DMS 273 treated with DMSO at 0.1 percent for 48 hours (cell line): ENCODE data around the gene INSYN2A.

Experiments
- DNase-seq: peaks from one replicate; lab custom pipeline; 2025; lab: John Stamatoyannopoulos, UW

Gene INSYN2A

DNA sequence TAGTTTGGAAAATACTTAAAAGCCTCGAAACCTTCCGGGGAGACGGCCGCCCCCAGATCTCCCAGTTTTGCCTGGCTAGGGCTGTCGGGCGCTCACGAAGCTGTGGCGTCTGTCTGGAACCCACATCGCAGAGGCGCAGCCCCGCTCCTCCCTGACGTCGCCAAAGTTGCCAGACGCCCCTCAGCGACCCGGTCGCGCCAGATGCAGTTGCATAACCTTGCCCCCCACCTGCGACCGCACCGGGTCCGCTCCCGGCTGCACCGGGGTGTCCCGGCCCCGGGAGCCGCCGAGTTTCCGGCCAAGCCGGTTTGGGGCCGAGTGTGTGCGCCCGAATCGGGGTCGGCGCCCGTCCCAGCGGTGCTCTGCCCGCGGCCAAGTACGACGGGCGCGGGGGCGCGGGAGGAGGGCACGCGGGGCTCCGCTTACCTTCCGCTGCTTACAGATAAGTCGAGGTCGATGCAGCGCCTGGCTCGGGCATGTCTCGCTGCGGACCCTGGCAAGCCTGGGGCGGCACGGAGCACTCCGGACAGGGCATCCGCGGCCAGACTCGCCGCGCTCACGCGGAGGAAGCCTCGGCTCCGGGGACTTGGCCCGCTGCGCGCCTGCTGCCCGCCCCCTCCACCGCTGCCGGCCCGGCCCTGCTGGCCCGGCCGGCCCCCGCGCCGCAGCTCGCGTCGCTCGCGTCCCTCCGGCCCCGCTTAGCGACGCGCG, 665 bp downstream of the INSYN2A start:
- DNase-seq = no peak

DNA sequence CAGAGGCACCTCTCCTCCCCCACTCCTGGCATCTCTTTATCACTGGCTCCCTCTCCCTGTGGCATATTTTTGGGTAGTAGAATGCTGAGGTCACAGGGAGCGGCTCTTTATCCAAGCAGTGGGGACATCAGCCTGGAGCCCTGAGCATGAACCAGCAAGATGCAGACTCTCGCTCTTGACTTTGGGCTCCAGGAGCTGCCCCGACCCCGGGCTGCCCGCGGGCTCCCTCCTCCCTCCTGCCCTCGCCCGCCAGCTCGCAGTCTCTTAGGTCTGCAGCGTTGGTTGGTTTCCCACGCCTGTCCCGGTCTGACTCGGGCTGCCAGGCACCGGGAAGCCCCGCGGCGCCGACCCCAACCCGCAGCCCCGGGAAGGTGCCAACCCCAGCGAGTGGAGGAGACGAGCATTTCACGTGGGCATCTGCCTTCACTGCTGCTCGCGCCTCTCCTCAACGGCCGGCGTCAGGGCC, 1.3 kb downstream of the INSYN2A start:
- no peak for DNase-seq

DNA sequence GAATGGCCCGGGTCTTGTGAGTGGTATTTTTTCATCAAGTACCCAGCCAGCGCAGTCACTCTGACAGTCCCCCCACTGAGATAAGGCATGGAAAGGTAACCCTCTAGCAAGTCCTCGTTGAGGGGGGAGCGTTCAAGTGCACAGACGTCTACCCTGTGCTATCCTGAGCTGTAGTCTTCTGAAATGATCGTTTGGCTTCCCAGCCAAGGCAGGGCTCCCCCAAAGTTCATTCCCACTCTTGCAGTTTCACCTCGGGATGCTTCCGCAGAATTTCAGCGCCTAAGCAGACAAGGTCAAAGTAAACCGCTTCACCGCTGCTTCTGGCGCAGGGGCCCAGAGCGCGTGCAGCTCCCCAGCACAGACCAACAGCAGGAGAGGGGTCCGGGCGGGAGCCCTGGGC, 1.8 kb downstream of the INSYN2A start:
- DNase-seq = no peak

DNA sequence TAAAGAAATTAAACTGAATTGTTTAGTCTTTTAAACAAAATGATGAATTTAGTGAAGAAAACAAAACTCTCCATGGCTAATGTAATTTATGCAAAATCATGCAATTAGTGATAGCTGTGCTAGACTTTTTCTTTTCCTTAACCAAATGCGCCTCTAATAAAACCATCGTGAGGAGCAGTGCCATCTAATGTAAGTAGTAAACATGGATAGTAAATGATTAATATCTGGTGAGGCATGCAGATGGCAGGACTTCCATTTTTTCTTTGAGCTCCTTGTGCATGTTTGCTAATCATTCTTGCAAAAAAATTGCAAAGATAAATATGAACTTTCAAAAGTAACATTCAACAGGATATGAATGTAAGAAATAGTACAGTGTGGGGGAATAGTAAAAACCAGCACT, 2.3 kb downstream of the INSYN2A start:
- DNase-seq = no peak

DNA sequence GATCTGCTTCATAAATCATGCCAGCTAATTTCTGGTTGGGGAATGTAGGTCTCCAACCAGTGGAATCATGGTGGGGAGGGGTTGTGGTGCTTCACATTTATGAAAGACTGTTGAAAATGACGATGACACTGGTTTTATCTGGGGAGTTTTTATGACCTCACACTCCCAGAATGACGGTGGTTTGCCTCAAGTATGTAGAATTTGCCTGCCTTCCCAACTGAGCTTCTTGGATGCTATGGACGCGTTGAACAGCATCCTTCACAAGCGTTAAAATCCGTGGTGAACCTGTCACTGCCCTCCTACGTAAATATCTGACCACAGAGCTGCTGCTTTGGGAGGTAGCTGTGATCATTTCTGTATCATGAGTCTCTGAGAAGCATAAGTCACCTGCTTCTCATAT, 3.3 kb downstream of the INSYN2A start:
- DNase-seq = no peak

DNA sequence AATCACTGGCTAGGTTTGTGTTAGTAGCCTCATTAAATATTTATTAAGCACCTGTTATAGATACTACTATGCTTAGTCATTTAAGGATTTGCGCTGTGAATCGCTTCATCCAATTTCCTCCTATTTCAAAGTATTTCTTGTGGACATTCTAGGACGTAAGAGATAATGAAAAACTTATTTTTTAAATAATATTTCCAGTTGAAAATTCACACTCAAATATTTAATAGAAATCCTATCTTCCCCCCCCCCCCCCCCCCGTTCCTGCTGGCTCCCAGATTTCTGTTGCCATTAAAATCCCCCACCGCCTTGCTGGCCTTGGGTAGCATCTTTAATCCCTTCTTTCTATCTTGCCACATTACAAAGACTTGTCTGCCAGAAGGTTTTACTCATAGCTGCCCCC, 6.0 kb downstream of the INSYN2A start:
- no peak for DNase-seq

DNA sequence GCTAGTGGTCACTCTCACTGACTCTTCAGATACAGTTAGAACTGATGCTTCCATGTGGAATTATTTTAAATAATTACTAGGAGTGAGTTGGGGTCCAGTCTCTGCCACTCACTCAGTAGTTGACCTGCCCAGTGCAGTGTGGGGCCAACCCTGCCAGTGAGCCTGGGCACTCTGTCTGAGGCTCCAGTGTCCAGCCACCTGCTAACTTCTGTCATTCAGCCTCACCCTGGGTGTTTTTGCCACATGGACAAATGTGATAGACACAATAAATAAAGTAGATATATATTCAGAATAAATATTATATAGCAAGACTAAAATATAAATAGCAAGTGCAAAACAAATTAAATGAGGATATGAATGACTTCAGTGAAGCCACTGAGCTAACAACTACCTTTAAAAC, 7.2 kb downstream of the INSYN2A start:
- no peak for DNase-seq

DNA sequence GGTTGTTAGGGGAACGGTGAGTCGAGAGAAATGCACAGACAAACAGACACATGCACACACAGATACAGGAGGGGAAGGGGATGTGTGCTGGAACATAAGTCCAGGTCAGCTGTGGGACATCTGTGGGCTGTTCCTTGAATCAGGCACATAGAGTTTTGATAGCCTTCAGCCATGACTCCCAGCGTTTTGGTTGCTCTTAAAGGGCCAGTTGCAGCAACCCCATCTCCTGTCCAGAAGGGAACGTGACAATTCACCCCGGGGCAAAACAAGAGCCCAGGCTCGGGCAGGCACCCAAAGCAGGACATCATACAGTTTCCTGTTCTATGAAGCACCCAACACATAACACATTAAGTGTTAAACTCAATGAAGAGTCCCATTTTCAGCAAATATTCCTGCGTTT, 9.6 kb downstream of the INSYN2A start:
- DNase-seq = no peak

DNA sequence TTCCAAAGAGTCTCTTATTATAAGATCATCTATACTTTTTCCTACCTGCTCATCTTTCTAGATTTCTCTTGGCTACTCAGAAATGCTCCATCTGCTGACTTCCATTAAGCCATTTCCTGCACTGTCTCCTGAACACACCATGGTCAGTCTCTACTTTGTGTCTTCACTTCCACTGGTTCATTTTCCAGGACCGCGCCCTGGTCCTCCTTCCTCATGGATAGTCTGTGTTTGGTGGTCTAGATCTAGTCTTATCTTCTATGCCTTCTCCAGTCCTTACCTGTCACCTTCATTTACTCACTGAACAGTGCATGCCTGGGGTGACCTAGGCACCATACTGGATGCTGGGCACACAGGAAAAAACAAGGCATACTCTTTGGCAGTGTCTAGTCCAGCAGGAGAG, 11.8 kb downstream of the INSYN2A start:
- DNase-seq = no peak

DNA sequence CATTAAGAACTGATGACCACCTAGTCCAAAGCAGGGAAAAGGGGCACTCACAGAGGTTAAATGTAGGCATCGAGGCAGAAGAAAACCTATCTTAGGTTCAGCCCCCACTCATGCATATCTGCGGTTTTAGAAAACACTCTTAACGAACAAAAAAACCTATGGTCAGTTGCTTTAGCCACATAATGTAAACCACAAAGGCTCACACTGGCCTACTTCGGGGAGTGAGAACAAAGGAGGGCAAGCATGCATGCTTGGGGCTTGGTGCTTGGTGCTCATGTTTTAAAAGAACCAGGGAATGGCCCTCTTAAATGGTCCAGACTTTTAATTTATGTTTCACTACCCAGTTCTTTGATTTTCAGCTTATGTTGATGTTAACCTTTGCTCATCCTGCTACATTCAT, 14.2 kb downstream of the INSYN2A start:
- no peak for DNase-seq

DNA sequence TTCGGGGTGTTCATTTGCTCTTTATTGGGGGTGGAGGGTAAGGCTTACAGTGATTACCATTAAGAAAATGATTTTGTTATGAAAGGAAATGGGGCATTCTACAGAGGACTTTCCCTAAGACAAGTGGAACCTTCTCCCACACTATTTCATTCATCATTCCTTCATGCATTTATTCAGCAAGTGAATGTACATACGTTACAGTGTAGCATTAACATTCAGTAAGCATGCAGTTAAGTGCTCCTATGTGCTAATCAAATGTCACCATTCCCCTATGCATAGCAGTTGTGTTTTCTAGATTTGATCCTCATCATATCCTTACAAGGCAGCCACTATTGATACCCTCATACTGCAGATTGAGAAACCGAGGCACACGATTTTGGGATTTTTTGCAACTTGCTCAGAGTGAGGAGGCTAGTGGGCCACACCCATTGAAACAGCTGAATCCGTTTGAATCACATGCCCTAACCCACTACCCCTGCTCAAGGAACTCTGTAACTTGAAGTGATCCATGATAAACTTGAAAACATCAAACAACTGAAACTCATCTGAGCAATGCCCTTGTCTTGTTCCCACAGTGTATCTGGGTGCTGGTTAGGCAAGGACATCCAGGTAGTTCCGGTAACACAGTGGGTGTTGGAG, 16.7 kb downstream of the INSYN2A start:
- DNase-seq = no peak

DNA sequence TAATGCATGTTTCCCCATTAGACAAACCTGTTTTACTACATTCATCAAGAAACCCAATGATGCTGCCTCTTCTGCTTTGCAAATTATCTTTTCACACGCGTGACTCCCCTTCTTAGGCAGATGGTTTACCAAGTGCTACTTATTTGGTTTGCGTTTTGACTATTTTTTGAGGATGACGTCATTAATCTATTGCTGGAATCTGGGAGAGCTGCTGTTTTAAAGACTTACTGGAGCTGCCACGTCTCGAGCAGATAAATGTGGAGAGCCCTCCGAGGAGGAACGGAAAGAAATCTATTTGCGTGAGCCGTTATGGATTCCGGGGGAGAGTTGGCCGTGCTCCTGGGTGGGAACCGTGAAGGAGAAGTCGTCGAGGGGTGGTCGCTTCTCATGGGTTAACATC, 19.7 kb downstream of the INSYN2A start:
- no peak for DNase-seq

DNA sequence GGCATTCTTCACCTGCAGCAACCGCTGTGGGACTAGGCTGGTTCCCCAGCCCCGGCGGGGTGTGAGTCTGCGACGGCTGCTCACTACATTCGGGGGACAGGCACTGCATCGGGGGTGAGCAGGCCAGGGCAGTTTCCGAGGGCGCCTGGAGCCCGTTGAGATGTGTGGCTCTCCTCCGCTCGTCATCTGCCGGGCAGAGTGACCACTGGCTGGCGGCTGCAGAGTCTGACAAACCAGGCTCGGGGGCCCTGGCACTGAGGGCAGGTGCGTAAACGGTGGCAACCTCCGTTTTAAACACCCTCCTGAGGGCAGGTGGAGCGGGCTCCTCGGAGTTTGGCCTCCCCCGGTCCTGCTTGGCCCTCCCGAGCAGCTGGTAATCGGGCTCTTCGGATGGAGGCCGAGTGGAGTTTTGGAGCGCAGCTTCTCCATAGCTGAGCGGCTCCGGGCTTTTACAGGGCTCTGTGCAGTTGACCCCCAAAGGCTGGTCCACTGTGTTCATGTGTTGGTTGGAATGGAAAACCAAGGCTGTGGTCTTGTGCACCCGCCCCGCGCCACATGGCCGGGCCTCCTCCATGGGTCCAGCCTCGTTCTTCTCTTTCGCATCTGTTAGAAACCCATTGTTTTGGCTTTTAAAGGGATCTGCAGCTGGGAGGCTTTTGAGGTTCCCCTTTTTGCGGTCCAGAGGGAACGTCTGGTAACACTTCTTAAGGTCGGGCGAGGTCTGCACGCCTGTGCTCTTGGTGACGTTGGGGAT, 20.9 kb downstream of the INSYN2A start:
- no peak for DNase-seq

DNA sequence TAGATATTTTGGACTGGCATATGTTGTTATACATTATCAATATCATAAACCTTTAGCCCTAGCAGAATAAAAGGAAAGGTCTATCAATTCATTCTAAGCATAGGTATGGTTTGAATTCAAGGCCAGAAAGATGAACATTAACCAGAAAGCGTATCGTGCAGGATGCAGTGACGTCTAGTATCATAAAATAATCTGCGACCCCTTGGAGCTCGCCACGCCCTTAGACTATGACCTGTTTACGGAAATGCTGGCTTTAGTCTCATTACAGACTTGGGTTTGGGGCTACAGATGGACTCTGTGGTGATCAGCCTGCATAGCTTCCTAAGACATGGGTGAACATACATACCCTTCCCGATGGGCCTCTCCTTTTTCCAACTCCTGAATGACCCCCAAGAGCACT, 21.5 kb downstream of the INSYN2A start:
- DNase-seq = no peak

DNA sequence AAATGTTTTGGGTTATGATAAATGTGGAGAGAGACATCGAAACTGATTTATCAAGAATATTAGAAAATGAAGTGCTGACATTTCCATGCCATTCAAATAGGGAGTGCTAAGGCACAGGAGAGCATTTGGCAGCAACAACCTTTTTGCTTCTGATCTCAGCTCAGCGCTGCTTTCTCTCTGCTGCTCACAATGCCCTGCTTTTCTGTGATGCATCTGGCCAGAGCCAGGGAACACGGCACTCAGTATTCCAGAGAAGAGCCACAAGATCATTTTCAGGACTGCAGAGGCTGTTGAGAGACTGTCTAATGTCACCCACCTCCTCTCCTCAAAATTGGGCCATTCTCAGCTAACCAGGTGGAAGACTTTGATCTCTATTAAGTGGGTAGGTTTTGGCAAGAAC, 28.1 kb downstream of the INSYN2A start:
- DNase-seq = no peak

DNA sequence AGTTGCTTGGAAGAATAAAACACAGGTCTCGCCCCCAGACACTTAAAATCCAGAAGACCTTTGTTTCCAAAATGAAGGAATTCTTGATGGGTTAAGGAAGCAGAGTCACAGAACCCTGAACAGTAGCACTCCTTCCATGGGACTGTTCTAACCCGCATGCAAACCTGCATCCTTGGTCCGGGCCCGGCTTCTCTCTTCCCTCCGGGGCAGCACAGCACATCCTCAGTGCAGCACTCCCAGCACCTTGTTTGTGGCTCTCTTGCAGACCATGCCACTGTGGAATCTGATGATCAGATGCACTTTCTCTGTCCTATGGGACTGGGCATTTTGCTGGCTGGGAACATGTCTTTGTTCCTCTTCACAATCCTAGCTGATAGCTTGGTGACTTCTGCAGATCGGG, 33.5 kb downstream of the INSYN2A start:
- DNase-seq = no peak

DNA sequence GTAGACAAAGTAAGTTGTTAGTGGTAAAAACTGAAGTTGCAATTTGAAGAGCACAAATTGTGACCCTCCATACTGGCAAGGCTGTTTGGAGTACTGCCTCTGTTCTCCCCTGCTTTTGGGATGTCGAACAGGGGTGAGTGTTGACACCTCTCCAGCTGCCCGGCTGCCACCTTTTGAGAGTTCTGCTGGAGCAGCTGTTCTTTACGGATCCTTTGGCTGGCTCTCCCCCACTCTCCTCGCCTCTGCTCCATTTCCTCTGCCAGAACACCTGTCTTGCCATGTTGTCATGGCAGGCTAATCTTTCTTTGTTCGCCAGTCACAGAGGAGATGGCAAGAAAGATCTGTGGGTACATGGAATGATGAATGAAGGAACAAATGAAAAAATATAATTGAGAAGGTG, 34.9 kb downstream of the INSYN2A start:
- DNase-seq = no peak

DNA sequence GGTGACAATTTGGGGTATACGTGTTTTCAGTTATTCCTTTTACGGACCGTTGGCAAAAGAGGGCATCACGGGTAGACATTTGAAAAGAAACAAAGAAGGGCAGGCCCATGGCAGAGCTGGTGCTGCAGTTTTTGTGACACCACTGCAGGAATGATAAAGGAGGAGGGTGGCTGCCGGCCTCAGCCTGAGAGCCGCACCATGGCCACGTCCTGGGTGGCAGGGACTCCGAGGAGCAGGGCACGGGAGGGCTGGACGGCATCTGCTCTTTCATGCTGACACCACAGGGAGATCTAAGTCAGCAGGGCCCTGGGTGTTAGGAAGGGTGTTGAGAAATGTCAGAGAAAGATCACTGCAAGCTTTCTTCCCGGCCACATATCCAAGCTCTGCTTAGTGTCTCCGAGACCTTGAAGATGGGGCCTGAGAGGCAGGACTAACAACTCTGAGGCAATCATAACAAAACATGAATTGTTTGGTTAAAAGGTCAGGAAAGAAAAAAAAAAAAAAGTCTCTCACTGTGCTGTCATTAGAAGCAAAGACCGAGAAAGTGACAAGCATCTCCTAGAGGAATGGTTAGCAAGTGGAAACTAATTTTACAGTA, 36.6 kb downstream of the INSYN2A start:
- DNase-seq = no peak

DNA sequence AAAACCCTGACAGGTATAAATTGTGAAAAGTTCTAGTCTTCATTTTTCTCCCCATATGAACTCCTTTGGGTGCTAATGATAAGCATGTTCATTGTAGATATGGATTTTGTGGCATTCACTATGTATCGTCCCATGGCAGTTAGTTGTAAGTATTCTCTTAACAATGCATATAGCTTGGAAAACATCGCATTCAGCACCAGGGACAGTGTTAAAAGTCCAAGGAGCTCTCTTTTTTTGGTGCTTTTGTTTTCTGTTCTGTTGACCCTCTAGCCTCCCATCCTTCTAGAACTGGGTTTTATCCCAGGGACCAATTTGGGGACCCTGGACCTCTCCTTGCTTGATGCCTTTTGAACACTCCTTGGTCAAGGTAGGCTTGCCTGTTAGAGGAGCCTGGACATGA, 37.7 kb downstream of the INSYN2A start:
- no peak for DNase-seq

DNA sequence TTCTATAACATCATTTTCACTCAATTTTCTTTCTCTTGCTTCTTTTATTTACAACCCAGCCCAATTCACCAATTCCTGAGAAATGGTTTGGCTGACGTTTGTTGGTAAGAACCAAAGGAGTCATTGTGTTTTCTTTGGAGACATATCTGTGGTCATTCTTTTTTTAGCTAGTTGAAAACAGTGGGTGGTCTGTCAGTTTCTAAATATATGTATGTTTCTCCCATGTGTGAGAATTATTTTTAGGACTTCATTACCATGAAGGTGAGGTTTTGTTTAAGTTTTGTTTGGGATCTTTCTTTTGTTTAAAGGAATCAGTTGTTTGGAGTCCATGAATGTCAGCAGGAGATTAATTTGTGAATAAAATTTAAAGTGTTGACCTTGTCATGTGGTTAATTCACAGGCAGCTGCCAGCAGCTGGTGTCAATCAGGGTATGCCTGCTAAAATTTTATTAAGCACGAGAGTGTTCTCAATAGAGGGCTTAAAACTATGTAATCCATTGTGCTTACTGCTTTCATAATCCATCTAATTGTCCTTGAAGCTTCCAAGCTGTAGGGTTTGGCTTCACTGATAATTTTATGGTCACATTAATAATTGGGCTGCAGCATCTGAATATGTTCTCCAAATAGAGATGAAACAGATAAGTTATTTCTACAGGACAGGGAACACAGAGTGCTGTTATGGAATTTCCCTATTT, 38.7 kb downstream of the INSYN2A start:
- DNase-seq = no peak

DNA sequence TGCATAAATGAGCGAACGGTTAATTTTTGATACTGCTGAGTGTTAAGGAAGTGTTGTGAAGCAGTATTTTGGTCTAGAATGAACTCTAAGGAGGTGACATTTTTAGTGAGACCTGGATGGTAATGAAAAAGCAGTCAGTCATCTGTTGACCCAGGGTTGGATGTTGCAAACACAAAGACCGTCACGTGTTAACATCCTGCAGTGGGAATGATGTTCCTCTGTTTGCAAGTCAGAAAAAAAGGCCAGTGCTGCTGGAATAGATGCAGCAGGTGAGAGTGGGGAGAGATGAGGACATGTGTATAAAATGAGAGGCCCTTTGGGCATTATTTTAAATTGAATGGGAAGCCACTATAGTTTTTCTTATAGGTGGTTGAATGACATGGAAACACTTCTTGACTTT, 39.3 kb downstream of the INSYN2A start:
- no peak for DNase-seq
